CD4-positive, alpha-beta T cell treated with Interleukin-17A for 1 hour (primary cell): ENCODE data around the gene RERE.
A peak's percentile ranks its signal among the peaks of the same experiment; 100 is the strongest.

Experiments used
- DNase-seq: peaks from one replicate; pipeline ENCODE4 v3.0.0-alpha.2; 2020

The RERE gene

GRCh38 chr1:8337776-8338525, 479.5 kb downstream of the RERE start:
- no peak for DNase-seq

GRCh38 chr1:8335246-8335645, 482.2 kb downstream of the RERE start:
- no peak for DNase-seq

DNA sequence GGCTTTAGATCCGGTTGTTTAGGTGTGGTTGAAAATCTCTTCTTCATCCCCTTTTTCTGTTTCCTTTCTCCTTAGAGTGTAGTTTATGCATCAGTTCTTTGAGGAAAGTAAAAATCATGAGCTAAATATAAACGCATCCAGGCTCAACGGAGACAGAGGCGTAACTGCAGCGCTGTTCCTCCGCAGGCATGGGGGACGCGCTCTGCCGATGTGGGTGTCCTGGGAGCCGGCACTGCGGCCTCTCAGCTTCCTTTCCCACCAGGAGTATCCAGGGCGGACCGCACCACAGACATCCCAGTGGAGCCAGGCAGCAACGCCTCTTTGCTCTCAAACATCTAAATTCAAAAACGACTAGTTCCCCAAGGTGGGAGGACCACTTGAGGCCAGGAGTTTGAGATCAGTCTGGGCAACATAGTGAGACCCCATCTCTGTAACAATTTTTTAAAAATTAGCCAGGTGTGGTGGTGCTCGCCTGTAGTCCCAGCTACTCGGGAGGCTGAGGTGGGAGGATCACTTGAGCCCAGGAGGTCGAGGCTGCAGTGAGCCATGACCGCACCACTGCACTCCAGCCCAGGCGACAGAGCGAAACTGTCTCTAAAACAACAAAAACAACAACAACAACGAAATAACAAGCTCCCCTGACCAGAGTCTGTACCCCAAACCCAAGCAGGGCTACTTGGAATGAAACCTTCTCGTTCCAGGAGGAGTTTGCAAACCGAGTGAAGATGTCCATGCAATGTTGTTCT, 483.2 kb downstream of the RERE start:
- no peak for DNase-seq

DNA sequence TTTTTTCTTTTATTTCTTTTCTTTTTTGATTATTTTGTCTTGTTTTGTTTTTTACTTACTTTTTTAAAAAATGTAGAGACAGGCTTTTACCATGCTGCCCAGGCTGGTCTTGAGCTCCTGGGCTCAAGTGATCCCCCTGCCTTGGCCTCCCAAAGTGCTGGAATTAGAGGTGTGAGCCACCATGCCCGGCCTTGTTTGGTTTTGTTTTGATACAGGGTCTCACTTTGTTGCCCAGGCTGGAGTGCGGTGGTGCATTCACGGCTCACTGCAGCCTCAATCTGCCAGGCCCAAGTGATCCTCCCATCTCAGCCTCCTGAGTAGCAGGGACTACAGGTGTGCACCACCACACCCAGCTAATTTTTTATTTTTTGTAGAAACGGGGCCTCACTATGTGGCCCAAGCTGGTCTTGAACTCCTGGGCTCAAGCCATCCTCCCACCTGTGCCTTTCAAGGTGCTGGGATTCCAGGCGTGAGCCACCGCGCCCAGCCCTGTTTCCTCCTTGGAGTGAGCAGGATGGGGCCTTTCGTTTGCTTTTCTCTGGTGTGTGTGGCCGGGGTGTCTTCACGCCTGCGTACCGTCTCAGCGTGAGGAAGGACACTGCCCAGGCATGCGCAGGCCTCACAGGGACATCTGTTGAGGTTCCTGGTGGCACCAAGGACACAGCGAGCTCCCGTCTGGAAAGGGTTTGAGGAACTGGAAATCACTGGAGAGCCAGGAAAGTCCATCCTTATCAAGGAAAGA, 484.0 kb downstream of the RERE start:
- DNase-seq = no peak

DNA sequence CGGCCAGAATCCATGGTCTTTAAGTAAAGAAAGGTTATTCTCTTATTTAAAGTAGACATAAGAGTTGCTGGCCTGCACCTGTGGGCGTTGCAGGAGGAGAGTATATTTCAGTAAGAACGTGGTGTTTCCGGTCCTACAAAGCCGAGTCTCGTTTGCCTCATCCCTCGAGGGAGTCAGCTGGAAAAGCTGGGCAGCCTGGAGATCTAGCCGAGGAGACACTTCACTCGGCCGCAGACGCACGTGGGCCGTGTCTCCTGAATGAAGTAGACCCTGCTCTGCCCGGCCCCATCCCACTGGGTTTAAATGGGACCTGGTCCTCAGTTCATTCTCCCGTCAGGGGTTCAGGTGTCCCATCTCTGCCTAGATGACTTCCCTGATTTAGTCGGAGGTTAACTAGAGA, 484.6 kb downstream of the RERE start:
- DNase-seq = no peak

GRCh38 chr1:8330271-8331125, 486.9 kb downstream of the RERE start:
- DNase-seq = no peak

DNA sequence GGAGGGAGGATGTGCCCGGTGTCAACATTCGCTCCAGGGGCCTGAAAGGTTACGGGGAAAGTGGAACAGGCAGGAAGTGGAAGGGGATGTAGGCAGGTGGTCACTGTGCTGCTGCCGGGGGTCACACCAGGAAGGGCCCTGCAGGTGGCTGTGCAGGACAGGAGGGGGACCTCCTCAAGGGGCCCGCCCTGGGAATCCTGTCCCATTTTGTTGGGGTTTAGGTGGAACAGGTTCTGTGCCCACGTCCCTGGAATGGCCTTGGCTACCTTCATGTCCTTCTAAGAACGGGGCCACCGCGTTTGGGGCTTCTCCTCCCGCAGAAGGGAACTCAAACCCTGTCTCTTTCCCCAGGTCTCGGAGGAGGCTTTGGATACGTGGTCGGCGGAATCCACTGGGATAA, 487.6 kb downstream of the RERE start:
- no peak for DNase-seq

DNA sequence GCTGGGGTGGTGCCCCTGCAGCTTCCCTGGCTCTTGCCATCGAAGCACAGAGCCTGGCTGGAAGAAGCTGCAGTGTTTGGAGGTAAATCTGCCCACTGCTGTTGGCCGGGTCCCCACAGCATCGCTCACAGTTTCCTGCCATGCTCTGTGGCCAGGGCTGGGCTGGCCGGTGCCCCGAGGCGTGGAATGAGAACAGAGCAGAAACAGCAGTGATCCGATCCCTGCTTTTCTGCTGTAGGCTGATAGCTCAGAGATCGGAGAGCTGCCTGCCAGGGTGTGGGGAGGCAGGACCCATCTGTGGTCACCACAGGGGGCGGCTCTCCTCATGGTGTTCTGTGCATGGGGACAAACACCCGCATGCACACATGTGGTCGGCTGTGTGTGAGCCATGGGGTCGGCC, 488.0 kb downstream of the RERE start:
- DNase-seq = no peak

DNA sequence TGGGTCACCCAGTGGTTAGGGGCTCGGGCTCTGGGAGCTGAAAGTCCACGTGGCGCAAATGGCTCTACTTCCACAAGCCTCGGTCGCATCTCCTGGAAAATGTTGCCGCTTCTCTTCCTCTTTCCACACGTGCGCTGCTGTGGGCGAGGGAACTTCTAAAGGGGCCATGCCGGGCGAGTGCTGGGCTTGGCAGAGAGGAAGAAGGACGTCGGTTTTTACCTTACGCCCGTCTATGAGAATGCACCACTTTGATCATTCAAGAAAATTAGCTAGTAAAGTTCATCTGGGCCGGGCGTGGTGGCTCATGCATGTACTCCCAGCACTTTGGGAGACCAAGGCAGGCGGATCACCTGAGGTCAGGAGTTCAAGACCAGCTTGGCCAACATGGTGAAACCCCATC, 489.2 kb downstream of the RERE start:
- DNase-seq = no peak

GRCh38 chr1:8326265-8326664, 491.2 kb downstream of the RERE start:
- DNase-seq = no peak

GRCh38 chr1:8325771-8326170, 491.7 kb downstream of the RERE start:
- DNase-seq = no peak

- DNase-seq = no peak
These were observed 493.1 kb downstream of the RERE start for GRCh38 chr1:8324176-8324810.

- no peak for DNase-seq
These were observed 493.7 kb downstream of the RERE start for GRCh38 chr1:8323706-8324105.

- no peak for DNase-seq
These were observed 495.8 kb downstream of the RERE start for GRCh38 chr1:8321612-8322011.

GRCh38 chr1:8318436-8318835, 499.0 kb downstream of the RERE start:
- peak; percentile 1 for DNase-seq

DNA sequence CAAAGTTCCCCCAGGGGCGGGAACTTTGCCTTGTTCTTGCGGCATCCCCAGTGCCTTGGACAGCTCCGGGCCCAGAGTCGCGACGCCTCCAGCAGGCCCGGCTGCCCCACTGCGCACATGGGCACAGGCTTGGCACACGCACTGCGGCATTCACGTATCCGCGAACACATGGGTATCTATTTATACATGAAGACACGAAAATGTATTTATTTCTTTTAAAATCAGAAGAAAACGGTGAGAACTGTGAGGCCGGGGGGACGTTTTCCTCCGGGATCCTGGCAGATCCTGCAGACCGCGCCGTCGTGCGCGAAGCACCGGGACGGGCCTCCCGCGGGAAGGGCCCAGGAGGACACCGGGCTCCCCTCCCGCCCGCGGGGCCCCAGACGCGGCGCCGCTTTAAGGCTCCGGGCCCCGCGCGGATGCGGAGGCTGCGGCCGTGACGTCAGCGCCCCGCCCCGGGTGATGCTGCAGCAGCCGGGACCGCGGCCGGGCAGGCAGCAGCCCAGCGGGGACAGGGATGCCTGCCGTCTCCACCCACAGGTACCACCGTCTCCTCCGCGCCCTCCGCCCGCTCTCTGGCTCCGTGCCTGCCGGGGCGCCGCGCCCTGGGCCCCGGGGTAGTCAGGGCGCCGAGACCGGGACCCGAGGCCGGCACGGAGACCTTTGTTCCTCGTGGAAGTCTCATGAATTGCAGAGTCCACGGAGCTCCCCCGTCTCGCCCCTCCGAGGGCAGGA, 499.6 kb downstream of the RERE start, which contains the start of gene SLC45A1:
Gene SLC45A1, plus strand, starts transcription at position 468 of the 735 bp plus-strand sequence. CDS start 6,216 bp downstream, outside the sequence.
- peak; percentile 80 for DNase-seq

GRCh38 chr1:8315573-8316475, 501.6 kb downstream of the RERE start:
- DNase-seq = no peak

- peak; percentile 63 for DNase-seq
These were observed 502.8 kb downstream of the RERE start for GRCh38 chr1:8314346-8315280.

GRCh38 chr1:8313231-8313630, 504.2 kb downstream of the RERE start:
- no peak for DNase-seq
